ENCODE measurements around the gene TRIM74.
"Not testable (repeated sequence)": the region's sequence is repeated elsewhere in the genome, so short reads cannot be mapped to it uniquely, and the experiment has no call there.

The TRIM74 gene

GRCh38 chr7:72968980-72969516 lies at the start of gene TRIM74:
TSS of gene TRIM74 (minus strand) at chr7:72969466. CDS start at chr7:72966157, 3,309 bp downstream.
- CTCF ChIA-PET; DNase-seq (ENCODE audit: extremely low spot score); POLR2A ChIA-PET: not testable (repeated sequence)

DNA sequence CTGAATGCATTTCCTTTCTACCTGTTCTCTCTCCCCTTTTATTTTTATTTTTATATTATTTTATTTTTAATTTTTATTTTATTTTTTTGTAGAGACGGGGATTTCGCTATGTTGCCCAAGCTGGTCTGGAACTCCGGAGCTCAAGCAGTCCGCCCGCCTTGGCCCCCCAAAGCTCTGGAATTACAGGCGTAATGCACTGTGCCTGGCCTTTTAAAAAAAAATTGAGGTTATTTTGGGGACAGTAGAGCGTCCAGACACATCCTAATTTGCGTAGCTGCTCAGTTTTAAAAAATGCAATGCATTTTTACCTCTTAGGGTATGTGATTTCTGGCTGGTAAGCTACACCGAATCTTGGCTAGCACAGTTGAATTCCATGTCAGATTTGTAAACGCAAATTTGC lies 37.2 kb upstream of the TRIM74 start:
- DNase-seq (ENCODE audit: extremely low spot score); CTCF ChIA-PET; POLR2A ChIA-PET: not testable (repeated sequence)

DNA sequence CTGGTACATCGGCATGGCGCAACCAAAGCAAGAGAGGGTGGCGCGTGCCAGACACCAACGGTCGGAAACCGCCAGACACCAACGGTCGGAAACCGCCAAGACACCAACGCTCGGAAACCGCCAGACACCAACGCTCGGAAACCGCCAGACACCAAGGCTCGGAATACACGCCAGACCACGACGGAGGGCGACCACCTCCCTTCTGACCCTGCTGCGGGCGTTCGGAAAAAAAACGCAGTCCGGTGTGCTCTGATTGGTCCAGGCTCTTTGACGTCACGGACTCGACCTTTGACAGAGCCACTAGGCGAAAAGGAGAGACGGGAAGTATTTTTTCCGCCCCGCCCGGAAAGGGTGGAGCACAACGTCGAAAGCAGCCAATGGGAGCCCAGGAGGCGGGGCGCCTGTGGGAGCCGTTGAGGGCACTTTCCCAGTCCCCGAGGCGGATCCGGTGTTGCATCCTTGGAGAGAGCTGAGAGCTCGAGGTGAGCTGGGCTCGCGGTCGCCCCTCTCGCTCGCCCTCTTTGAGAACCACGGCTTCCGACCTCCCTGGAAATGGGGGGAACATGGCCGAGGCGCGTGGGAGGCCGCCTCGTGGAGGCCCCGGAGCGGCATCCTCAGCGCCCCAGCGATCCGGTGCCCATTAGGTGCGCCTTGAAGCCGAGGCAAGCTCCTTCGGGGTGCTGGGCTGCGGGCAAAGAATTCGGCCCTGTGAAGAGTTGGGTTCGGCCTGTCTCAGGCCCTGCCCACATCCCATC lies 36.6 kb upstream of the TRIM74 start:
- POLR2A ChIA-PET; DNase-seq (ENCODE audit: extremely low spot score); CTCF ChIA-PET: not testable (repeated sequence)

GRCh38 chr7:73005356-73005692 lies 36.1 kb upstream of the TRIM74 start:
- CTCF ChIA-PET; DNase-seq (ENCODE audit: extremely low spot score); POLR2A ChIA-PET: not testable (repeated sequence)

DNA sequence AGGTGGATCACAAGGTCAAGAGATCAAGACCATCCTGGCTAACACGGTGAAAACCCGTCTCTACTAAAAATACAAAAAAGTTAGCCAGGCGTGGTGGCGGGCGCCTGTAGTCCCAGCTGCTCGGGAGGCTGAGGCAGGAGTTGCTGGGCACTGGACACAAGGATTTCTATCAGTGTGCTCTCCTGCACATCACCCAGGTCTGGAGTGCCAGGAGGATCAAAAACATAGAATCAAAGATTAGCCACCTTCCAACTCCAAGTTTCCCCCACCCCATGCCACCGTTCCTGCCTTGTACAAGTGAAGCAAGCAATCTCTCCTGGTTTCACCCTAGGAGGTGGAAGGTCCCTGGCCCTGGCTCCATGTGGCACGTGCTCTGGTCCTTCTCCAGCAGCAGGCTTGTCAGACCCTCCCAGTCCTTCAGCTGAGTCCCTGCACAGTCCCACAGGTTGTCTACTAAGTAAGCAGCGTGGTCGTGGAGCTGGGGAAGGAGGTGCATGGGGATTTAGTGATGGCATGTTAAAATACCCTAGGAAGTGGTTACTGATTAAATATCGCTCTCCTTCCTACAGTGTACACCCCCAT lies 28.7 kb upstream of the TRIM74 start:
- POLR2A ChIA-PET; CTCF ChIA-PET; DNase-seq (ENCODE audit: extremely low spot score): not testable (repeated sequence)

- POLR2A ChIA-PET; CTCF ChIA-PET; DNase-seq (ENCODE audit: extremely low spot score): not testable (repeated sequence)
Measured at GRCh38 chr7:72997447-72997846, 28.2 kb upstream of the TRIM74 start.

DNA sequence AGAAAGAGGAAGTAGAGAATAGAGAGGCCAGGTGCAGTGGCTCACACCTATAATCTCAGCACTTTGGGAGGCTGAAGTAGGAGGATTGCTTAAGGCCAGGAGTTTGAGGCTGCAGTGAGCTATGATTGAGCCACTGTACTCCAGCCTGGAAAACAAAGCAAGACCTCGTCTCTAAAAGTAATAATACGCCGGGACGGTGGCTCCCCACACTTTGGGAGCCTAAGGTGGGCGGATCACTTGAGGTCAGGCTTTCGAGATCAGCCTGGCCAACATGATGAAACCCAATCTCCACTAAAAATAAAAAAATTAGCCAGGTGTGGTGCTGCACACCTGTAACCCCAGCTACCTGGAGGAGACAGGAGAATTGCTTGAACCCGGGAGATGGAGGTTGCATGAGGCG lies 26.2 kb upstream of the TRIM74 start:
- POLR2A ChIA-PET; CTCF ChIA-PET; DNase-seq (ENCODE audit: extremely low spot score): not testable (repeated sequence)

- CTCF ChIA-PET; DNase-seq (ENCODE audit: extremely low spot score); POLR2A ChIA-PET: not testable (repeated sequence)
Measured at GRCh38 chr7:72990146-72990913, 21.1 kb upstream of the TRIM74 start.

DNA sequence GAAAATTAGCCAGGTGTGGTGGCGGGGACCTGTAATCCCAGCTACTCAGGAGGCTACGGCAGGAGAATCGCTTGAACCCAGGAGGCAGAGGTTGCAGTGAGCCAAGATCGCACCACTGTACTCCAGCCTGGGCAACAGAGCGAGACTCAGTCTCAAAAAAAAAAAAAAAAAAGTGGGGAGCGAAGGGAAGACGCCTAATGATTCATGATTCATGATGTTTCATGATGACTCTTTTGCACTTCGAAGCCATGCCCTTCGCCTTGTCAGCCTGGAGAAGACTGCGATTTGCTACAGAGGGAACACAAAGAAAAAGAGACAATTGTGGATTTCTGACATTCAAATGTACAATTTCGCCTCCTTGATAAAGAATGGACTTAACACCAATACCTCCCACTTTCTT lies 12.8 kb upstream of the TRIM74 start:
- POLR2A ChIA-PET; DNase-seq (ENCODE audit: extremely low spot score); CTCF ChIA-PET: not testable (repeated sequence)

- DNase-seq (ENCODE audit: extremely low spot score); POLR2A ChIA-PET; CTCF ChIA-PET: not testable (repeated sequence)
Measured at GRCh38 chr7:72980382-72980781, 11.1 kb upstream of the TRIM74 start.

- DNase-seq (ENCODE audit: extremely low spot score); POLR2A ChIA-PET; CTCF ChIA-PET: not testable (repeated sequence)
Measured at GRCh38 chr7:72976434-72976833, 7.2 kb upstream of the TRIM74 start.

DNA sequence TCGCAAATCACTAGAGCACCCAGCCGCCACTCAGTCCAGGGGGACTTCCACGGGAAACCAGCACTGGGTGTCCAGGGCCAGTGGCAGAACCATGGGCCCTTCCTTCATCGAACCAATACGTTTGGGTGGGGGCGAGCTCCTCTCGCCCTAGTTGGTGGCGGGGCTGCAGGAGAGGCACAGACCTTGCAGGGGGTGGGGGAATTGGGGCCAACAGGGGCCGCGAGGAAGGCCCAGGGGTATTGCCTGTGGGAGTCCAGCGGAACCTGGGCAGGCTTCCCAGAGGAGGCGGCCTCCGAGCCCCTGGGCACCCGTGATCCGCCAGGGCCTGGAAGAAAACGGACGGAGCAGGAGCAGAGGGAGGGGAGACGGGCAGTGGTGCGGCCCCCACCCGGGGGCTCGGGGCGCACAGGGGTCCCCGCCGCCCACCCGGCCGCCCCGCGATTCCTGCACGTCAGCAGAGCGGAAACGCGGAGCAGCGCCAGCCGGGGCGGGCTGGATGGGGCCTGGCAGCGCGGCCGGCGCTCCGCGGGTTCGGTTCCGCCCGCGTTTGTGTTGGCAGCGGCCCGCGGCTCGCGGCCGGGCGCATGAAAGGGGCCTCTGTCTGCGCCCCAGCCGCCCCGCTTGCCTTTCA lies 6.5 kb upstream of the TRIM74 start:
- DNase-seq (ENCODE audit: extremely low spot score); CTCF ChIA-PET; POLR2A ChIA-PET: not testable (repeated sequence)

- CTCF ChIA-PET, POLR2A ChIA-PET: not testable (repeated sequence)
Measured at GRCh38 chr7:72974781-72975180, 5.5 kb upstream of the TRIM74 start.

DNA sequence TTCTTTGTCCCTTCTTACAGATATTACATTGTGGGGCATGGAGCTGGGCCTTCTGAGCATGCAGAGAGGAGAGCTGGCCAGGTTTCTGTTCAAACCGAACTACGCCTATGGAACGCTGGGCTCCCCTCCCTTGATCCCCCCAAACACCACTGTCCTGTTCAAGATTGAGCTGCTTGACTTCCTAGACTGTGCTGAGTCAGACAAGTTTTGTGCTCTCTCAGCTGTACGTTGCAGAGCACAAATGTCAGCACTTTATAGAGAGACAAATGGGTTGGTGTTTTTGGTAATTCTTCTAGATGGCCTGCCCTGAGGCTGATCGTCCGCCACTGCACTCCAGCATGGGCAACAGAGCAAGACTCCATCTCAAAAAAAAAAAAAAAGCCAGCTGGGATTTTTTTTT lies 2.2 kb upstream of the TRIM74 start:
- CTCF ChIA-PET; POLR2A ChIA-PET; DNase-seq (ENCODE audit: extremely low spot score): not testable (repeated sequence)

More at GRCh38 chr7:72974781-72975180, 5.5 kb upstream of the TRIM74 start:
- DNase-seq (ENCODE audit: extremely low spot score), result not testable (repeated sequence)

GRCh38 chr7:72969688-72970087 lies 422 bp upstream of the TRIM74 start:
- POLR2A ChIA-PET; CTCF ChIA-PET; DNase-seq (ENCODE audit: extremely low spot score): not testable (repeated sequence)

- DNase-seq (ENCODE audit: extremely low spot score); CTCF ChIA-PET; POLR2A ChIA-PET: not testable (repeated sequence)
Measured at GRCh38 chr7:72966892-72967291, 2.4 kb downstream of the TRIM74 start.

DNA sequence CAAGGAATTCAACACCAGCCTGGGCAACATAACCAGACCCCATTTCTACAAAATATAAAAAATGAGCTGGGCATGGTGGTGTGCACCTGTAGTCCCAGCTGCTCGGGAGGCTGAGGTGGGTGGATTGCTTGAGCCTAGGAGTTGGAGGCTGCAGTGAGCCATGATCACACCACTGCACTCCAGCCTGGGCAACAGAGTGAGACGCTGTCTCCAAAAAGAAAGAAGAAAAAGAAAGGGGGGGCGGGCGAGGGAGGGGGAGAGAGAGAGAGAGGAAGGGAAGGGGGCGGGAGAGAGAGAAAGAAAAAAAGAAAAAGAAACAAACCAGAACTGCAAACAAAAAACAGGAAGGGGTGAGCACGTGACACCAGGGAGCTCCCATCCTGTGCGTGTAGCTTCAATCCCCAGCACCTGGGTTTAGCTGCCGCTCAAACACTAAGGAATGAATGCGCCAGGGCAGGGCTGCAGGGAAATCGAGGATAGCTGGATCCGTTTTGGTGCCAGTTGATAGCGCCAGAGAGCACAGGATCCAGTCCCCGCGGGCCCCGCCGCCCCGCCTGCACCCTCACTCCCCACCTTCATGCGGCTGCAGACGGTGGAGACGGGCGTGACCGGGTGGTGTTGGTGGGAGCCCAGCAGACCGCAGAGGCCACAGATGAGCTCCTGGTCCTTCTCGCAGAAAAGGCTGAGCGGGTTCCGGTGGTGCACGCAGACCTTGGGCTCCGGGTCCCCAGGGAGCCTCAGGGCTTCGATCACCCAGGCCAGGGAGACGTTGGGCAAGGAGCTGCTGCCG lies 3.9 kb downstream of the TRIM74 start:
- DNase-seq (ENCODE audit: extremely low spot score); CTCF ChIA-PET; POLR2A ChIA-PET: not testable (repeated sequence)

- POLR2A ChIA-PET; DNase-seq (ENCODE audit: extremely low spot score); CTCF ChIA-PET: not testable (repeated sequence)
Measured at GRCh38 chr7:72963056-72963455, 6.2 kb downstream of the TRIM74 start.
